ENCODE data around the gene BPIFB6.

Gene BPIFB6, protein sequence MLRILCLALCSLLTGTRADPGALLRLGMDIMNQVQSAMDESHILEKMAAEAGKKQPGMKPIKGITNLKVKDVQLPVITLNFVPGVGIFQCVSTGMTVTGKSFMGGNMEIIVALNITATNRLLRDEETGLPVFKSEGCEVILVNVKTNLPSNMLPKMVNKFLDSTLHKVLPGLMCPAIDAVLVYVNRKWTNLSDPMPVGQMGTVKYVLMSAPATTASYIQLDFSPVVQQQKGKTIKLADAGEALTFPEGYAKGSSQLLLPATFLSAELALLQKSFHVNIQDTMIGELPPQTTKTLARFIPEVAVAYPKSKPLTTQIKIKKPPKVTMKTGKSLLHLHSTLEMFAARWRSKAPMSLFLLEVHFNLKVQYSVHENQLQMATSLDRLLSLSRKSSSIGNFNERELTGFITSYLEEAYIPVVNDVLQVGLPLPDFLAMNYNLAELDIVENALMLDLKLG

DNA sequence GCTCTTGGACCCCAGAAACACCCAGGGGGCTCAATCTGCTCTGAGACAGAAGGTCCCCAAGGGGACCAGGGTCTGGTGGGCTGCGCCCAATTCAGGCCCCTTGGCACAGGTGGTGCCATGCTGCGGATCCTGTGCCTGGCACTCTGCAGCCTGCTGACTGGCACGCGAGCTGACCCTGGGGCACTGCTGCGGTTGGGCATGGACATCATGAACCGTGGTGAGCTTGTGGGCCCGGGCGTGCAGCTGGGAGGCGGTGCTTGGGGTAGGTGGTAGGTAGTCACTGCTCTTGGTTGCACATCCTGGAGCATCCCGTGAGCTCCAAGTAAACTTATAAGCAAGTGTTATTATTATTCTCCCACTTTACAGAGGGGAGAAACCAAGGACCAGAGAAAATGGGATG lies at the start of gene BPIFB6:
BPIFB6 (plus strand) TSS at position 118 of the 400 bp plus-strand sequence; CDS start at position 118, 0 bp downstream.
- in situ Hi-C loops (cut with HindIII; ENCODE audit: low sequenced_read_pairs), result no loop called here

DNA sequence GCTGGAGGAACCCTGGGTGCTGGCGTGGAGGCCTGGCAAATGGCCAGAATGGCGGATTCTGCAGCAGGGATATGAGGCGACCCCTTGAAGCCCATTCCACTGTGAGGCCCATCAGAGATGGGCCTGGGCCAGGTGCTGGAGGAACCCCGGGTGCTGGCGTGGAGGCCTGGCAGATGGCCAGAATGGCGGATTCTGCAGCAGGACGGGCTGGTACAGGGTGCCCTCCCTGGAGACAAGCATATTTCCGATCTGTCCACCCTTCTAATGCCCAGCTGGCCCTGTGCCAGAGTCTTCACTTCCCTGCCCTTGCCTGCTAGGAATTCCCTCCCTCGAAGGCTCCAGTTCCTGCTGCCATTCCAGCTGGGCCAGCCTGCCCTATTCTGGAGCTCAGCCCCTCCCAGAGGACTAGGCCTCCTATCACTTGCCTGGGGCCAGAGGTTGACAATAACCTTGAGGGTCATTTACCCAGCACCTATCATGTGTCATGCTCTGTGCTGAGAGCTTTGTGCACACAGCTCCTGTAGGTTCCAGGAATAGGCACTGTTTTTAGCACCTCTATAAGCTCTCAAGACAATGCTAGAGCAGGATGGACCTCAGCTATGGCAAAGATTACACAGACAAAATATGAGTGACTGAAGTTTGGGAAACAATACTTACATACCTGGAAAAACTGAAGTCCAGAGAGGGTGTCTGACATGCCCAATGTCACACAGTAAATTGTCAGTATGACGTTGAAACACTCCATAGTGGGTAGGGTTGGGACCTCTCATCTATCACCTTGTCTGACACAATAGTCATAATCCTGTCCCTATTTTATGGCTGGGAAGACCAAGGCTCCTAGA lies 48.6 kb upstream of the BPIFB6 start:
- in situ Hi-C loops (cut with HindIII; ENCODE audit: low sequenced_read_pairs), result no loop called here

DNA sequence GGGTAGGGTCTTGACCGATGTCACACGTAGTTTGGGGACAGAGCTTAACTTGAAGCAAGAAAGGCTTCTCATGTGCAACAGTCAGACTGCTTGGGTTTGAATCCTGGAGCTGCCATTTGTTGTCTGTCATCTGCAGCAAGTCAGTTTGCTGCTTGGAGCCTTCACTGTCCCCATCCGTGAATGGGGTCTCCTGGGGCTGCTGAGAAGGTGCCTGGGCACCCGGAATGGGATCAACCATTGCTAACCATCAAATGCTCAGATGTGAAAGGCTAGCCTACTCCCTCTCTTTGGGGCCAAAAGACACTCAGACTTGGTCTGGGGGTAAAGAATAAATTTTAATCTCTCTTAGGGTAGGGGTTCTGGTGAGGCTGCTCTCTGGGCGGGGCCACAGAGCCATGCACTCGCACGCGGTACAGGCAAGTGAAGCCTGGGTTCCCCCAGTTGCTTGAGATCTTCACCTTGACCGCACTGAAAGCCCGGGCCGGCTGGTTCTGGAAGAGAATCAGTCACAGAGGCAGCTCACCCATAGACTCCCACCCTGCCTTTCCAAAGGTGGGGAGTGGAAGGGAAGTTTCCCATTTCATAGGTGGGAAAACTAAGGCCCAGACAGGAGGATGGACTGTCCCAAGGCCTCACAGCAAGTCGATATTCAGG lies 47.9 kb upstream of the BPIFB6 start:
- in situ Hi-C loops (cut with HindIII; ENCODE audit: low sequenced_read_pairs), result no loop called here

DNA sequence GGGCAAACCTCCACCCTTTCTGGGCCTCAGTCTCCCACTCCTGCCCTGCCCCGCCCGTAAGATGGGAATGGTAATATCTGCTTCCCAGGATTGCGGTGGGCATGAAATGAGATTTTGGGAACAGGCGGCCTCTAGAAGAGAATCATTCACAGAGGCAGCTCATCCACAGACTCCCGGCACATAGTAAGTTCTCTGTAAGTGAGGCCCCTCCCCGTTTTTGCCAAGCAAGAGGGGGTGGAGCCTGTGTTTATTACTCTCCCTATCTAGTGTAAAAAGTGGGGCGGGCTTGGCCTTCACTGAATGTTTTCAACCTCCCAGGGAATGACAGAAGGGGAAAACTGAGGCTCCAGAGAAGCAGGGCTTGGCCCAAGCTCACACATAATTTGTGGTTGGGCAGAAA lies 47.3 kb upstream of the BPIFB6 start:
- in situ Hi-C loops (cut with HindIII; ENCODE audit: low sequenced_read_pairs), result no loop called here

DNA sequence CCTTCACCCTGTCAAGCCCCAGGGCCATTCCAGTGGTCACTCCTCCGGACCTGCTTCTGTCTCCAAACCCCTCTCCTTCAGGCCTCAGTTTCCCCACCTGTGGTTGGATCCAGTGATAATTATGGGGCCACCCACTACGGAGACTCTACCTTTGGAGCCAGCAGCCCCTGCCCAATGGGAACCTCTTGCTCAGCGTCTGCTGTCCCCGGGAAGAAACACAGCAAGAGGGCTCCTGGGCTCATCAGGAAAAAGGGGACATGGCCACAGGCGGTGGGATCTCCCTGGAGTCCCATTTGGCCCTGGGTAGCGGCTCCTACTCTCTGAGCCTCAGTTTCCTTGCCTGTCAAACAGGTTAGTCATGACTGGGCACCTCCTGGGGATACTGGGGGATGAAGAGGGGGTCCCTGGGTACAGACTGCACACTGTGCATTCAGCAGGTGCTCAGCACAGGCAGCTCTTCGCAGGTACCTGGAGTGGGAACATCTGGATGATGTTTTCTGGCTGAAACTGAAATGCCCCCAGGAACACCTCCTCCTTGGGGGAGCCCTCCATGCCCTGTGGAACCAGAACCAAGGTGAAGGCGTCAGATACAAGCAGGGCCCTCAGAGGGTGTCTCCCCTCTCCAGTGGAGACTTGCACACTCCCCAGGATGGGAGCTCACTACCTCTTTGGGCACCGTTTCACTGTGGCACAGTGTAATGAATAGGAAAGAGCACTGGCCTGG lies 46.7 kb upstream of the BPIFB6 start:
- in situ Hi-C loops (cut with HindIII; ENCODE audit: low sequenced_read_pairs), result no loop called here

DNA sequence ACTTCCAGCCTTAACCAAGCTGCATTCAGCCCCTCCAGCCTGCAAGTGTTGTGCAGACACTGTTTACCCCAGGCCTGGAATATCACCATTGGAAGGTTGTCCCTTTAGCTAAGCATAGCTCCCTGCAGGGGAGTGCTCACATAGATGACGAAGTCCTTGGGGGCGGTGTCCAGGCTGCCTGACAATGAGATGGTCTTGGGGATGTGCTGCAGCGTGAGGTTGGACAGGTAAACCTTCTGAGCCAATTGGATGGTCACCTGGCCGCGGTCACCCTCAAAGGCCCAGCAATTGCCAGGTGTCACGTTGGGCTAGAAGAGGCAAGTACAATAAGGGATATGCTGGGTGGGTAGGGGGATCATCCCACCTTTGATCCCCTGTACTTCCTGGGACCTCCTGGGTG lies 45.9 kb upstream of the BPIFB6 start:
- in situ Hi-C loops (cut with HindIII; ENCODE audit: low sequenced_read_pairs), result no loop called here

DNA sequence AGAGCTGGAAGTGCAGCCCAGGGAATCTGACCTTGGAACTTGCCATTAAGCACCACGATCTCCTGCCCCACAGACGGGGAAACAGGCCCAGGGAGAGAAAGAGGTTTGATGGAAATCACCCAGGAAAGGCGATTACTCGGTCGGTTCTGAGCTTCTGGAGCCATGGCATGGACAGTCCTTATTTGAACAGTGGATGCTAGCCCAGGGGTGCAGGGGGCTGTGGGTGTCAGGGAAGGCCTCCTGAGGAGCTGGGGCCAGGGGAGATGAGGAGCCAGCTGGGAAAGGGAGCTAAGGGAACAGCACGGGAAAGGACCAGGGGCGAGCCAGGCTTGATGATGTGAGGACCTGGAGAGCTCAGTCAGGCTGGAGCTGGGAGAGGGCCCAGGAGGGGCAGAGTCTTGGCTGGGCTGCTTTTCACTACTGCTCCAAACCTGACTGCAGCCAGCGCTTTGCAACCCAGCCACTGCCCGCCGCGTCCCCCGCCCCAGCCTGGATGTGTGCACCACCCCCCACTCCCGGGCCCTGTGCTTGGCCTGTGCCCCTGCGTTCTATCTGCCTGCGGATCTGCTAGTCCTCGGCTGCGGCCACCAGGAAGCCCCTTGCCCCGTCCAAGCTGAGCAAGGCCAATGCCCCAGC lies 45.0 kb upstream of the BPIFB6 start:
- in situ Hi-C loops (cut with HindIII; ENCODE audit: low sequenced_read_pairs), result no loop called here

DNA sequence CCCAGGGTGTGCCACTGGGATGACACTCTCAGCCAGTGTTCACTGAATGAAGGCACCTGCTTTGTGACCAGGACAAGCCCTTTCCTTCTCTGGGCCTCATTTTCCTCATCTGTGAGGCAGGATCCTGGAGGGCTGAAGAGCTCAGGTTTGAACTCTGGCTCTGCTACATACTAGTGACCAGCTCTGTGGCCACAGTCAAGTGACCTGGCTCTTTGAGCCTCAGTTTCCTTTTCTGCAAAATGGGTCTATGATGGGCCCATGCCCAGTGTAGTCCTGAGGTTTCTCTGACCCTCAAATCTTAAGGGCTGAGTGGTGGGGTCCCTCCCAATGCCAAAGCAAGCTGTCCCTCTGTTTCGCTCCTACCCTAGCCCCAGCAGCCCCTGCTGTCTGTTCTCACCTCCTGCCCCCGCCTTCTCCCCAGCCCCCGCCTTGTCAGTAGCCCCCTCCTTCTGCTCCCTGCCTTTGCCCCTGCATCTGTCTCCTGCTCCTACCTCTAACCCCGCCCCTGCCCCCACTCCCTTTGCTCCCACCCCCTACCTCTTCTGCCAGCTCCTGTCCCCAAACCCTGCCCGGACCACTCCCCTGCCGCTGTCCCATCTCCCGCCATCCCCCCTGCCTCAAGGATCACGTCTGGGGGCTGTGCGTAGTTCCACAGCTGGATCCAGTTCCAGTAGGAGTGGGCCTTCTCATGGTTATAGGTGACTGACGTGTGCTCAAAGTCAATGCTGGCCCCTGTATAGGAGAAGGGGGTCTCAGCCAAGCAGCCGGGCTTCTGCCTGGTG lies 44.2 kb upstream of the BPIFB6 start:
- in situ Hi-C loops (cut with HindIII; ENCODE audit: low sequenced_read_pairs), result no loop called here

DNA sequence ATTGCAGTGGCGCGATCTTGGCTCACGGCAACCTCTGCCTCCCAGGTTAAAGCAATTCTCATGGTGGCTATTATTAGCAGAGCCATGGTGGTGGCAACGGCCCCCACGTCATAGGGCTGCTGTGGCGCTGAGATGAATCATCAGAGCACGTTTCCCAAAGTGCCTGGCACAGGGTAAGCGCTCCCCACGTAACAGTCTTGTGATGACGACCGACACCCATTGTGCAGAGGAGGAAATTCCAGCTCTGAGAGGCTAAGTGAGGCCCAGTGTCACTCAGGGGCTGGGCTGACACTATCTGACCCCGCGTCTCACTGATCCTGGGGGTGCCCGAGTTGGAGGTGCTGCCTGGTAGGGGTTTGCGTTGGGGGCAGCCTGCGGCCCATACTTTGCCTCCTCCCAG lies 43.4 kb upstream of the BPIFB6 start:
- in situ Hi-C loops (cut with HindIII; ENCODE audit: low sequenced_read_pairs), result no loop called here

DNA sequence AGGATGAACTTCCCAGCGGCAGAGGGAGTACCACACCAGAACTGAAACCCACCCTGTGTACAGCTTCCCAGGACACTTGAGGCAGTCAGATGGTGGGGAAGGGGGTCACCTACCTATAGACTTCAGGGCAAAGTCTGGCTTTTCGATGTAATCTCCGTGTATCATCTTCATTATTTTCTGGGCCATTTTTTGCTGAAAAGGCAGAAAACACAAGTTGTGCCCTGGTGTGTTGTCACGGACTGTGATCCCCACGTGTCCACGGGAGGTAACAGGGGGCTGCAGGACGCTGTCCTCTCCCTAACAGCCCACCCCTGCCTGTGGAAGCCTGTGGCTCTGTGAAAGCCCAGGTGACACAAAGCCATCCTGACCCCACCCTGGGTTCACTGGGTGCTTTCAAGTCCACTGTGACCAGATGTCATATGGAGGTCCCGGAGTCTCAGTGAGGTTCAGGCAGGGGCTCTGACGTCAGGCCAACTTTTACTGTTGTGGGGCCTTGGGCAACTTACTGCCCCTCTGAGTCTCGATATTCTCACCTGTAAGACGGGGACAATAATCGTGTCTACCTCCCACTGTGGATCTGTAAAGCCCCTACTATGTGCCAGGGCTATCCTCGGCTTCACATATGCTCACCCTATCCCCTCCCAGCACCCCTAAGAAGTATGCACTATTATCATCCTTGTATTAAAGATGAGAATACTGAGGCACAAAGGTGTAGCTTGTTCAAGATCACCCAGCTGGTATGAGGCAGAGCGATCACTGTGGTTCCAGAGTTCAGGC lies 41.8 kb upstream of the BPIFB6 start:
- in situ Hi-C loops (cut with HindIII; ENCODE audit: low sequenced_read_pairs), result no loop called here

DNA sequence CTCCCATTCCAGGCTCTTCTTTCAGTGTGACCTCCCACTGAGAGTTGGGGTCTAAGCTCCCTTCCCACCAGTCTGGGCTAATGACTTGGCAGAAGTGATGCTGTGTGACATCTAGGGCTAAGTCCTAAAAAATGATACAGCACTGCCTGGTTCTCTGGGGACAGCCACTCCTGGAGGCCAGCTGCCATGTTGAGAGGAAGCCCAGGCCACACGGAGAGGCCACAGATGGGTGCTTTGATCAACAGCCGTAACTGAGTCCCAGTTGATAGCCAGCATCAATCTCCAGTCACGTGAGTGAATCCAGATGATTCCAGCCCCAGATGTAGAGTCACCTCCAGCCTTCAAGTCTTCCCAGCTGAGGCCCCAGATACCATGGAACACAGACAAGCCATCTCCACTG lies 41.0 kb upstream of the BPIFB6 start:
- in situ Hi-C loops (cut with HindIII; ENCODE audit: low sequenced_read_pairs), result no loop called here

DNA sequence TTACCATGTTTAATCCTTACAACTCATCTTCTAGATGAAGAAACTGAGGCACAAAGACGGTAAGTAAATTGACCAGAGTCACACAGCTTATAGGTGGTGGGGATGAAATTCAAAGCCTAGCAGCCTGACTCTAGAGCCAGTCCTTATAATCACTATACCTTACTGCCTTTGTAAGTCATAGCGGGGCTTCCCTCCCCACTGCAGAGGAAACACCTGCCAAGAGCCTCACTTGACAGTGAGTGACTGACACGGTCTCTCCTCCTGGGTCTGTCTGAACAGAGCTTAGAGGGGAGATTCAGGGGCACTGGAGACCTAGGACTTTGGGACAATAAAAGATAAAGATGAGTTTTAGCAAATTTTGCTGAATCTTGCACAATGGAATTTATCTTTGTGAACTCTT lies 40.1 kb upstream of the BPIFB6 start:
- in situ Hi-C loops (cut with HindIII; ENCODE audit: low sequenced_read_pairs), result no loop called here

DNA sequence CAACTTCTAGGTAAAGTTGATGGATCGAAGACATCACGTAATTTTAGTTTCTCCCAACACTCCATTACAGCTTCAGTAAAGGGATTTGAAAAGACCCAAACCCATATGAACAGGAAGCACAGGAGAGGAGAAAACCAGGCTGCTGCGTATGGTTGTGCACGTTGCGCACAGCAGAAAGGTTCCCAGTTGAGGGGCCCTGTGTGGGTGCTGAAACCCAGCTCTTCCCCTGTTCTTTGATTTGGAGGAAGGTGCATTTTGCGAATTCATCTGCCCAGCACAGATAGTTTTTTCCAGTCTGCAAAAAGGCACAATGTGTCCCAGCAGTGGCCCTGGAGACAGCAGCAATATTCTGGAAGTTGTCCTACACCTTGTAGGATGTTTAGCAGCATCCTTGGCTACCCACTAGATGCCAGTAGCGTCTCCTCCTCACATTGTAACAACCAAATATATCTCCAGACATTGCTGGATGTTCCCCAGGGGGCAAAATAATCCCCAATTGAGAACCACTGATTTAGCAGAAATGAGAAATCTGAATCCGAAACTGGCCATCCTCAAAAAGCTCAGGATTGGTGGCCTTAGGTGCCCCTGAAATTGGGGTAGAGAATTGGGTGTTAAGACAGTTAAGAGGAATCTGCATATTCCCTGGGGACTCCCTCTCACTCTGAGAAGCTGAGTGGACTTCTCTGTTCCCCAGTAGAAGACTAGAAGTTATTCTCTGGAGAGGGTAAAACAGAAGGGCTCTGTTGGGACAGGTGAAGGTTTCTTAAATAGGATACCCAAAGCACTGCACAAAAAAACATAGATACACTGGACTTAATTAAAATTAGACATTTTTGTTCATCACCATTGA lies 39.4 kb upstream of the BPIFB6 start:
- in situ Hi-C loops (cut with HindIII; ENCODE audit: low sequenced_read_pairs), result no loop called here

DNA sequence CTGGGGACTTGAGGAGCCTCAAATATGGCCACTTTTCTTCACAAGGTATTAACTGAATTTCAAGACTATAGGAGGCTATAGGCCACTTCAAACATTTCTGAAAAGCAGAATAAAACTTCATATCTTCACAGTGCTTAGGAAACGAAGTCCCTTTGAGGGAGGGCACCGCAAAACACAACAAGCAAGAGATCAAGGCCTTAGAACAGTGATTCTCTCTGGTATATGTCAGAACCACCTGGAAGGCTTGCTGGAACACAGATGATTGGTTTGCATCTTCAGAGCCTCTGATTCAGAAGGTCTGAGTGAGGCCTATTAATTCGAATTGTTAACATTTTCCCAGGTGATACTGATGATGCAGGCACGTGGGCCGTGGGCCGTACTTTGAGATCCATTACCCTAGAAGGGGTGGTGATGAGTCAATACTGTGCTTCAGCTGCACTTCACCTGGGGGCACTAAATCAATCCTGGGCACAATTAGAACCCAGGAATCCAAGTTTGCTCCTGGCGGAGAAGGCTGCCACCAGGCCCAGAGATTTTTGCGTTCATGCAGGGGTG lies 37.9 kb upstream of the BPIFB6 start:
- in situ Hi-C loops (cut with HindIII; ENCODE audit: low sequenced_read_pairs), result no loop called here

DNA sequence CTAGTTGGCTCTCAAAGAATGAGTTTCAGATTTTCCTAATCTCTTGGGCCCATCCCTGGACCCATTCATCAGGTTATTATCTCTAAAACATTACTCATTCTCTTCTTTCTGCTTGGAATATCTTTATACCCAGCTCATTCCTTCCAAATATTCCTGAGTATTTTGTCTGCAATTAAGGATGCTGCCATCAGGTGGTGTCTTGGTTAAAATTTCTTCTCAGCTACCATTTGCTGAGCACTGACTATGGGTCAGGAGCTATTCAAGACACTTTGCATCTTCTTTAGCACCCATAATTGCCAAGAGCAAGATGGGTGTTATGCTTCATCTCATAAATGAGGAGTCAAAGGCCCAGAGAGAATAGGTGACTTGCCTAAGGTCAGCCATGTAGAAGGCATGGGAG lies 35.6 kb upstream of the BPIFB6 start:
- in situ Hi-C loops (cut with HindIII; ENCODE audit: low sequenced_read_pairs), result no loop called here

DNA sequence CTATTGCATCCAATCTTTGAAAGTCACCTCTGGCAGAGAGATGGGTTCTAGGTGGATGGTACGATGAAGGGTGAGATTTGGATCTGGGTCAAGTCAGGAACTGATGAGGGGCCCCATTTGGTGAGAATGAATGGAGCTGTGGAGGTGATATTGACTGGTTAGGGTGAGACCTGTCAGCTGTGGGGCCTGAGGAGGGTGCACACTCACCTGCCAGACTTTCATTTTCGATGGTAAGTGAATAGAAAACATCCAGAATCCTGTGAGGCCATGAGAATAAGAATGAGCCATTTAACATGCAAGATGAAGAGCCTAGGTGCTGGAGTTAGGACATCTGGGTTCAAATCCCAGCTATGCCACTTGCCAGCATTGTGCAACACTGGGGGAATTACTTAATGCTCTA lies 34.0 kb upstream of the BPIFB6 start:
- in situ Hi-C loops (cut with HindIII; ENCODE audit: low sequenced_read_pairs), result no loop called here

DNA sequence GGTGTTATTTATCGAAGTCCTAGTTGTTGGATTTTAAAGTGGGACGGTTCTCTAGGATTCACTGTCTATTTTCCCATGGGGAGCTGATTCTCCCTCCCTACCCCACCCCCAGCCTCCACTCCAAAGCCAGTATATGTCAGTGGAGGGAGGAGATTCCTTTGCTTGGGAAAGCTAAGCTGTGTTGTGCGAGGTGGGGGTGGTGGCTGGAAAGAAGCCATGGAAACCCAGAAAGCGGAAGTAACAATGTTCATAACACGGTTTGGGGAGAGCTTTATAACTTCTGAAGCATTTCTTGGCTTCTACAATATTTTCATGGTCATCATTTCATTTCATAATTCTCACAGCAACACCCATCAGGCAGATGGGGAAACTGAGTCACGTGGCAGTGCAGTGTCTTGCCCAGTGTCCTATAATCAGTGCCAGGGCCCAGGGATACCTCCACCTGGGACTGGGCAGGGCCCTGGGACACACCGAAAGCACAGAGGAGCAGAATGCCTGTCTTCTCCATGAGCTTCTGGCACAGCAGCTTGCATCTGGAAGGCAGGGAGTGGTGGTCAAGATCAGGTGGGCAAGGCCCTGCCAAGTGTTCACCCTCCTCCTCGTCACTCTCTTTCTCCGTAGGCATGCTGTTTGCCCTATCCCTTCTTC lies 31.7 kb upstream of the BPIFB6 start:
- in situ Hi-C loops (cut with HindIII; ENCODE audit: low sequenced_read_pairs), result loop anchor here (5.0 kb wide), 1 partner anchor 97 kb away; no protein-coding TSS in a partner anchor
